ENCODE data around the gene IL24. TPM values are rescaled to one million over a fixed set of nuclear protein-coding genes. Genes with fewer than 3 reads are reported as not detected.

IL24 gene
- total RNA-seq, 5 donors from 2014 or later (not counting 1 experiment from before 2014, with no cell fraction given): 0.18 to 0.22 TPM; not detected in 3

- Mint-ChIP-seq H3K36me3 (peaks cover 3% of the 10 kb centered on the region), H3K27me3 (peaks cover 0 to 10% of the 10 kb centered on the region in 2 donors), H3K4me3 (no peak overlapping the region), H3K27ac (no peak overlapping the region), H3K4me1 (peaks cover 7 to 14% (median 10%) of the 10 kb centered on the region in 3 donors), H3K9me3 (peaks cover 0 to 10% (median 6%) of the 10 kb centered on the region in 3 donors)
- peaks cover 6 to 8% of the 10 kb centered on the region in 2 experiments for H3K4me1 ChIP-seq (ENCODE audit: control insufficient read depth in 1 of 2, extremely low read depth in 1 of 2, insufficient read depth in 2 of 2, low read length in 2 of 2)
- peaks cover 0 to 2% of the 10 kb centered on the region in 2 experiments for H3K27me3 ChIP-seq (replicated peaks in 1 of 2; ENCODE audit: control insufficient read depth in 2 of 2, extremely low read depth in 1 of 2, insufficient read depth in 2 of 2, low read length in 1 of 2)
- no peaks in the 10 kb centered on the region for H3K9me3 ChIP-seq
- DNase-seq (no peak), ATAC-seq (replicated peaks in 1 of 4) (no peak)
- WGBS (ENCODE audit: insufficient coverage): 100% methylated on average over 2 of the region's 3 CpGs
- H3K4me3 ChIP-seq (ENCODE audit: control insufficient read depth in 1 of 2, extremely low read depth in 1 of 2, low read length in 1 of 2): no peak overlapping the region
- no peak overlapping the region for H3K27ac ChIP-seq (ENCODE audit: low read length)
- CTCF ChIA-PET: interaction anchor here (0.6 to 1.2 kb wide), 9 partner anchors 45 to 793 kb away, joined by 3 to 5 read pairs (median 4); partner anchors contain the start of gene FCMR (in 1 of the 2)
- no peaks in the 10 kb centered on the region for H3K36me3 ChIP-seq (ENCODE audit: control insufficient read depth in 2 of 2, extremely low read depth in 1 of 2, insufficient read depth in 1 of 2, low read length in 1 of 2)
- POLR2A ChIA-PET: interaction anchor here in 1 of 2 donors (0.6 kb wide), 1 partner anchor 223 kb away, joined by 3 read pairs; no protein-coding TSS in a partner anchor
Measured at GRCh38 chr1:206854401-206855129, 42.7 kb upstream of the IL24 start.

- H3K27me3 Mint-ChIP-seq: peaks cover 0 to under 1% of the 10 kb centered on the region in 2 donors
- 92% methylated on average over 2 of the region's 2 CpGs for WGBS (ENCODE audit: insufficient coverage)
- no peak overlapping the region for H3K4me3 ChIP-seq (ENCODE audit: control insufficient read depth in 1 of 2, extremely low read depth in 1 of 2, low read length in 1 of 2)
- peaks cover 7 to 16% (median 14%) of the 10 kb centered on the region in 3 donors for H3K4me1 Mint-ChIP-seq
- H3K27ac ChIP-seq (ENCODE audit: low read length): no peak overlapping the region
- peaks cover 3% of the 10 kb centered on the region for H3K36me3 Mint-ChIP-seq
- ATAC-seq (replicated peaks in 1 of 4): no peak
- no peaks in the 10 kb centered on the region for H3K9me3 ChIP-seq
- ChIA-PET POLR2A (interaction anchor here in 1 of 2 donors (0.6 kb wide), 1 partner anchor 38 kb away, joined by 3 read pairs; no protein-coding TSS in a partner anchor), CTCF (no interaction called here)
- peaks cover 0 to 10% (median 6%) of the 10 kb centered on the region in 3 donors for H3K9me3 Mint-ChIP-seq
- H3K4me1 ChIP-seq (ENCODE audit: control insufficient read depth in 1 of 2, extremely low read depth in 1 of 2, insufficient read depth in 2 of 2, low read length in 2 of 2): peaks cover 6 to 8% of the 10 kb centered on the region in 2 experiments
- peaks cover 0 to 2% of the 10 kb centered on the region in 2 experiments for H3K27me3 ChIP-seq (replicated peaks in 1 of 2; ENCODE audit: control insufficient read depth in 2 of 2, extremely low read depth in 1 of 2, insufficient read depth in 2 of 2, low read length in 1 of 2)
- H3K4me3 Mint-ChIP-seq: no peak overlapping the region
- DNase-seq: no peak
- H3K27ac Mint-ChIP-seq: no peak overlapping the region
- no peaks in the 10 kb centered on the region for H3K36me3 ChIP-seq (ENCODE audit: control insufficient read depth in 2 of 2, extremely low read depth in 1 of 2, insufficient read depth in 1 of 2, low read length in 1 of 2)
Measured at GRCh38 chr1:206855859-206856258, 41.4 kb upstream of the IL24 start.

GRCh38 chr1:206856674-206857464 lies 40.4 kb upstream of the IL24 start:
- Mint-ChIP-seq H3K27me3 (peaks cover 0 to 3% of the 10 kb centered on the region in 2 donors), H3K4me3 (no peak overlapping the region), H3K9me3 (peaks cover 0 to 10% (median 6%) of the 10 kb centered on the region in 3 donors), H3K36me3 (no peaks in the 10 kb centered on the region), H3K27ac (no peak overlapping the region), H3K4me1 (peaks cover 7 to 16% (median 14%) of the 10 kb centered on the region in 3 donors)
- H3K9me3 ChIP-seq: no peaks in the 10 kb centered on the region
- peaks cover 0 to 2% of the 10 kb centered on the region in 2 experiments for H3K27me3 ChIP-seq (replicated peaks in 1 of 2; ENCODE audit: control insufficient read depth in 2 of 2, extremely low read depth in 1 of 2, insufficient read depth in 2 of 2, low read length in 1 of 2)
- no peak overlapping the region for H3K27ac ChIP-seq (ENCODE audit: low read length)
- WGBS (ENCODE audit: insufficient coverage): 82% methylated on average over 2 of the region's 5 CpGs
- peaks cover 6 to 8% of the 10 kb centered on the region in 2 experiments for H3K4me1 ChIP-seq (ENCODE audit: control insufficient read depth in 1 of 2, extremely low read depth in 1 of 2, insufficient read depth in 2 of 2, low read length in 2 of 2)
- POLR2A ChIA-PET: no interaction called here
- CTCF ChIA-PET: interaction anchor here (0.7 to 1.7 kb wide), 3 partner anchors 56 to 193 kb away, joined by 3 to 5 read pairs (median 3); no protein-coding TSS in a partner anchor
- ATAC-seq (replicated peaks in 1 of 4) (peak in 3 of 4 experiments; percentile 56 to 63 (median 63)), DNase-seq (peak in 8 of 35 experiments; percentile 7 to 47 (median 12))
- no peaks in the 10 kb centered on the region for H3K36me3 ChIP-seq (ENCODE audit: control insufficient read depth in 2 of 2, extremely low read depth in 1 of 2, insufficient read depth in 1 of 2, low read length in 1 of 2)
- H3K4me3 ChIP-seq (ENCODE audit: control insufficient read depth in 1 of 2, extremely low read depth in 1 of 2, low read length in 1 of 2): no peak overlapping the region

- Histone ChIP-seq H3K36me3 (ENCODE audit: control insufficient read depth in 2 of 2, extremely low read depth in 1 of 2, insufficient read depth in 1 of 2, low read length in 1 of 2) (no peaks in the 10 kb centered on the region), H3K4me1 (ENCODE audit: control insufficient read depth in 1 of 2, extremely low read depth in 1 of 2, insufficient read depth in 2 of 2, low read length in 2 of 2) (peaks cover 6 to 8% of the 10 kb centered on the region in 2 experiments), H3K27ac (ENCODE audit: low read length) (no peak overlapping the region), H3K27me3 (replicated peaks in 1 of 2; ENCODE audit: control insufficient read depth in 2 of 2, extremely low read depth in 1 of 2, insufficient read depth in 2 of 2, low read length in 1 of 2) (peaks cover 0 to 2% of the 10 kb centered on the region in 2 experiments), H3K9me3 (no peaks in the 10 kb centered on the region), H3K4me3 (ENCODE audit: control insufficient read depth in 1 of 2, extremely low read depth in 1 of 2, low read length in 1 of 2) (no peak overlapping the region)
- ChIA-PET POLR2A (no interaction called here), CTCF (interaction anchor here (0.9 to 1.9 kb wide), 4 partner anchors 50 to 124 kb away, joined by 3 to 7 read pairs (median 4); no protein-coding TSS in a partner anchor)
- peaks cover 4 to 6% of the 10 kb centered on the region in 2 donors for H3K27me3 Mint-ChIP-seq
- ATAC-seq (replicated peaks in 1 of 4) (peak in 3 of 4 experiments; percentile 51 to 65 (median 60)), DNase-seq (peak in 7 of 35 experiments; percentile 3 to 41 (median 13))
- H3K9me3 Mint-ChIP-seq: no peaks in the 10 kb centered on the region
- peak overlapping the region in 1 of 3 donors; percentile 19 for H3K4me3 Mint-ChIP-seq
- H3K36me3 Mint-ChIP-seq: no peaks in the 10 kb centered on the region
- 83% methylated on average over 2 of the region's 5 CpGs for WGBS (ENCODE audit: insufficient coverage)
- peaks cover 7 to 16% (median 14%) of the 10 kb centered on the region in 3 donors for H3K4me1 Mint-ChIP-seq
- H3K27ac Mint-ChIP-seq: peak overlapping the region in 1 of 2 donors; percentile 29
Measured at GRCh38 chr1:206859082-206859521, 38.1 kb upstream of the IL24 start.

GRCh38 chr1:206860165-206860564 lies 37.1 kb upstream of the IL24 start:
- Mint-ChIP-seq H3K27ac (no peak overlapping the region), H3K27me3 (peaks cover 4 to 6% of the 10 kb centered on the region in 2 donors), H3K4me3 (peak overlapping the region in 1 of 3 donors; percentile 40), H3K36me3 (no peaks in the 10 kb centered on the region), H3K9me3 (no peaks in the 10 kb centered on the region), H3K4me1 (peaks cover 12 to 20% (median 19%) of the 10 kb centered on the region in 3 donors)
- no peak overlapping the region for H3K27ac ChIP-seq (ENCODE audit: low read length)
- DNase-seq (no peak), ATAC-seq (replicated peaks in 1 of 4) (no peak)
- H3K4me3 ChIP-seq (ENCODE audit: control insufficient read depth in 1 of 2, extremely low read depth in 1 of 2, low read length in 1 of 2): no peak overlapping the region
- peaks cover 6 to 13% of the 10 kb centered on the region in 2 experiments for H3K4me1 ChIP-seq (ENCODE audit: control insufficient read depth in 1 of 2, extremely low read depth in 1 of 2, insufficient read depth in 2 of 2, low read length in 2 of 2)
- H3K27me3 ChIP-seq (replicated peaks in 1 of 2; ENCODE audit: control insufficient read depth in 2 of 2, extremely low read depth in 1 of 2, insufficient read depth in 2 of 2, low read length in 1 of 2): peaks cover 0 to 2% of the 10 kb centered on the region in 2 experiments
- CTCF ChIA-PET: interaction anchor here in 1 of 2 donors (0.6 to 1.9 kb wide), 9 partner anchors 10 to 323 kb away, joined by 3 to 6 read pairs (median 3); no protein-coding TSS in a partner anchor
- H3K36me3 ChIP-seq (ENCODE audit: control insufficient read depth in 2 of 2, extremely low read depth in 1 of 2, insufficient read depth in 1 of 2, low read length in 1 of 2): no peaks in the 10 kb centered on the region
- POLR2A ChIA-PET: interaction anchor here in 1 of 2 donors (0.6 kb wide), 1 partner anchor 776 kb away, joined by 3 read pairs; no protein-coding TSS in a partner anchor
- WGBS (ENCODE audit: insufficient coverage): 86% methylated on average over 3 of the region's 4 CpGs
- H3K9me3 ChIP-seq: no peaks in the 10 kb centered on the region
